HG02759 (cell line): ENCODE measurements around the gene NEDD4L.
"Not testable (repeated sequence)": the region's sequence is repeated elsewhere in the genome, so short reads cannot be mapped to it uniquely, and the experiment has no call there.

Experiments used
- ATAC-seq: cut with Tn5 transposase; IDR thresholded peaks from one replicate; pipeline ENCODE4 v1.9.1; 2021; ENCODE audit warnings: mild to moderate bottlenecking, moderate library complexity; ENCODE audit not compliant: unreplicated experiment

Gene NEDD4L

DNA sequence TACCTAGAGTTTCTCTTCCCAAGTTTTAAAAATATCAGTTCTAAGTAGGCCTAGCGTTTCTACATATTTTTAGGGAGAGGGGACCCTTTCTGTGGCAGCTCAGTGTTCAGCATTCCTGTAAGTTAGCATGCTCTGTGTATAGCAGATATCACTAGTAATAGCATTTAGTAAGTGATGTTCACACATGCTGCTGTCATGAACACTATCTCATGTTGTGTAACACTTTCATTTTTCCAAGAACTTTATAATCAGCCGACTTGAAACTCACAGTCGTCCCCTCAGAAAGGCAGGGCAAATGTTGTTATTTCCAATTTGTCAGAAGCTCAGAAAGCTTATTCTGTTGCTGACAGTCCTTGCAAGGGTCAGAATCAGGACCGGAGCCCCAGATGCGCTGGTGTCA is 317.2 kb downstream of the NEDD4L start:
- ATAC-seq: no peak

GRCh38 chr18:58362027-58362575 is 318.1 kb downstream of the NEDD4L start:
- ATAC-seq: peak; percentile 45

GRCh38 chr18:58362829-58363271 is 318.8 kb downstream of the NEDD4L start:
- no peak for ATAC-seq

DNA sequence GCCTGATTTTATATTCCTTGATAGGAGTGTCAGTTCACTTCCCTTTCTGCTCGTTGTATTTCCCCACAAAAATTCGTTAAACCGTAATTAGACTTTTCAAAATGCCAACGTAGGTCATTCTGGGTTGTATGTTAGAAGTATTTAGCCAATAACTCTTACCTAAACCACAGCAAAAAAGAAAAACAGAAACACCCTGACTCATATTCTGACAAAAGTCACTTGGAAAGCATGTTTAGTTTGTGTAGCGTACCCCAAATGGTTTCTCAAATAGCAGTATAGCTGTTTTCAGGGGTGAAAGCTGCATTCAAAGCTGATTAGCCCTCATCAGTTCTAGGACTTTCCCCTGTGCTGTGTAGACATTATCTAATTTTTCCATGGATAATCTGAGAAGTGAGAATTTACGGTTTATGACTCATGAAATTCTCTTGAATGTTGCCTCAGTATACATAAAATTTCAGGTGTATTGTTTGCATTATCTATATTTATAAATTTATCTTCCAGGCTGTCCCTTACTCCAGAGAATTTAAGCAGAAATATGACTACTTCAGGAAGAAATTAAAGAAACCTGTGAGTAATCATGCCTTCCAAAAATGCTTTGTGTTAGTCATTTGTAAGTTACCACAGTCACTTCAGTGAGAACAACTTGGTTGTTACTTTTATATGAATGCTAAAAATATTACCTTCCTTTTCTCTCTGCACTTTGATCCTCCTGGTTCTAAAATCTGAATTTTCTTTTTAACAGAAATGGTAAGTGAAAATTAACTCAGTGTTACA is 319.9 kb downstream of the NEDD4L start:
- no peak for ATAC-seq

GRCh38 chr18:58364876-58365528 is 321.0 kb downstream of the NEDD4L start:
- no peak for ATAC-seq

GRCh38 chr18:58367425-58368140 is 323.6 kb downstream of the NEDD4L start:
- peak; percentile 64 for ATAC-seq

DNA sequence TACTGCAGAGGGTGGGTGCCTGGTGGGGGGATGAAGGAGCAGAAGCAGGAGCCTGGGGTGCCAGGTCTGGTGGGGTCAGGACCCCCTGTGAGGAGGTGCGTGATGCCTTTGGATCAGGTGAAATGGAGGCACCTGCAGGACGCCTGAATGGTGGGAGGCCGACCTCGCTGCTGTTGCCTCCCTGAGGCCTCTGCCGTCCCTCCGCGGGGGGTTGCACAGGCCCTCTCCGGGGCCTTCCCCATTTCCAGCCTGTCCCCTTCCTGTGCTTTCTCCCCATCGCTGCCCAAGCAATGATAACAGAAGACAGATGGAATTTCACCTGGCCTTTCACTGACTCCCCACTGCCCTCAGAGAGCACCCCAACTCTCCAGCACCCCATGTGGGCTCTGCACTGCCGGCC is 325.6 kb downstream of the NEDD4L start:
- no peak for ATAC-seq

DNA sequence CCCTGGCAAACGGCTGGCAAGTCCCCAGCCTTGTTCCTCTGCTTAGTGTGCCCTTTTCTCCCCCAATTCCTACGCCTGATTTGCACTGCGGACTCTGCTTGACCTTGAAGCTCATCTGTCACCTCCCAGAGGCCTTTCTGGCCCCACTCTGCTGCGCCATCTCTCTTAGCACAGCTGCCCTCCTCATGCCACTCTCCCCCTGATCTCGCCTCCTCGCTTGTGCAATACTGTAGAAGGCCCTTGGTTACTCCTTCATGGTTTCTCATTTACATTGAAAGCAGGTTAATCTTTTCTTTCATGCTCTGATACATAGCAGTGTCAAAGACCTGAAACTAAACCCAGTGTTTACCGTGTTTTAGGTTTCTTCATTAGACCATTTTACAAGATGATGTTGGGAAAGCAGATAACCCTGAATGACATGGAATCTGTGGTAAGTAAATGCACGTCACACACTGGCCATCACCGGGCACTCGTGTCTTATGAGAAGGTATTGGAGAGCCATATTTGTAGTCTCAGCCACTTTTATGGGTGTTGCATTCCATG is 326.1 kb downstream of the NEDD4L start:
- ATAC-seq: no peak

- ATAC-seq: no peak
These were observed 326.6 kb downstream of the NEDD4L start for GRCh38 chr18:58370612-58371011.

DNA sequence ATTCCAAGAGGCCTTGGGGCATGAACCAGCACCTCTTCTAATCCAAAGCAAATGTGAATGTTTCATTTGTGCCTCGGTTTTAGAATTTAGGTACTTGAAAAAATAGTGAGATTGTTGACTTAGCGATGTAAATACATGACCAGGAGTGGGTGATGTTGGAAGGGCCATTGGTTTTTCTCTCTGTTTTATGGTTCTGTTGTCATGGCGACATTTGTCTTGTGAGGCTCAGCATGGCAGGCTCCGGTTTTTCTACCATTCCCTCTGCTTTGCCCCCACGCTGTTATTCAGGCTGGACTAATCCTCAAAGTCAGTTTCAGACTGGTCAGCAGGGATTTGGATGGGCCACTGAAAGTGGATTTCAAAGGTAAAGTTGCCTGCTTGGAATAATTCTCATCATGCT is 329.5 kb downstream of the NEDD4L start:
- ATAC-seq: no peak

- no peak for ATAC-seq
These were observed 331.0 kb downstream of the NEDD4L start for GRCh38 chr18:58375051-58375450.

- no peak for ATAC-seq
These were observed 334.7 kb downstream of the NEDD4L start for GRCh38 chr18:58378411-58379379.

GRCh38 chr18:58379443-58379842 is 335.4 kb downstream of the NEDD4L start:
- ATAC-seq: no peak

DNA sequence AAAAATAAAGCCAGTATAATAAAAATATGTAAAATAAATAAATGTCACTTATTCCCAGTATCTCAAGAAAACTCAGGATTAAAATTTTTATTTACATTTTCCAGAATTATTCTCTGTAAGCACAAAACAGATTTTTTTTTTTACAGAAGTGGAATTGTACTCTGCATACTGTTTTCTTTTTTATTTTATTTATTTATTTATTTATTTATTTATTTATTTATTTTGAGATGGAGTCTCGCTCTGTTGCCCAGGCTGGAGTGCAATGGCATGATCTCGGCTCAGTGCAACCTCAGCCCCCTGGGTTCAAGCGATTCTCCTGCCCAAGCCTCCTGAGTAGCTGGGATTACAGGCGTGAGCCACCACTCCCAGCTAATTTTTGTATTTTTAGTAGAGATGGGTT is 336.1 kb downstream of the NEDD4L start:
- ATAC-seq: not testable (repeated sequence)

DNA sequence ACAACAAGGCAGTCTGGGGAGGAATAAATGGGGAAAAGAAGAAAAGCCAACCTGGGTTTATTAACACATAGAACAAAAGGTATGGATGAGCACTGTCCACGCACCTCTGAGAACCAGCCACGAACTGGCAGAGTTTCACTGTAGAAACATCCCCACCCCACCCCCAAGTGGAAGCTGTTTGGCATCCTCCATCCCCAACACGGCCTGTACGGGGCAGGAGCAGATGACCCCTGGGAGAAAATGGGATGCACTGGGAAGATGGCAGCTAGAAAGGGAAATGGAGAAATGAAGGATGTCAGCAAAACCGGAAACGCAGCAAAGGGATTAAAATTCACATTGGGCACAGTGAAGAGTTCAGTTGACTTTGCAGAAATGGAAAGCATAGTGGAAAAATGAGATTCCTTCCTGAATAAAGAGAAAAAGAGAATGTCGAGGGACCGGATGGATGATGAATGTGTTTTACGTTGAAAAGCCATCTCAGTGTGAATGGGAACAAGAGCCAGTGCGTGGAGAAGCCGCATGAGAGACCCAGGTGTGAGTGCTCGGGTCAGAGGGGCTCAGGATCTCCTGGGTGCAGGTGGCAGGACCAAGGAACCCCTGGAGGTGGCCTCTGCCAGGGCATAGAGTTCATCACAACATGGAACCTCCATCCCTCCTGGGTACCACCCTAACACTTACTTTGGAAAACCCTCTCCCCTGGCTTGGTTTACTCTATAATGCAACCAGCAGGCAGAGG is 337.8 kb downstream of the NEDD4L start:
- no peak for ATAC-seq

- no peak for ATAC-seq
These were observed 338.4 kb downstream of the NEDD4L start for GRCh38 chr18:58382446-58382845.

GRCh38 chr18:58385472-58385871 is 341.4 kb downstream of the NEDD4L start:
- no peak for ATAC-seq

DNA sequence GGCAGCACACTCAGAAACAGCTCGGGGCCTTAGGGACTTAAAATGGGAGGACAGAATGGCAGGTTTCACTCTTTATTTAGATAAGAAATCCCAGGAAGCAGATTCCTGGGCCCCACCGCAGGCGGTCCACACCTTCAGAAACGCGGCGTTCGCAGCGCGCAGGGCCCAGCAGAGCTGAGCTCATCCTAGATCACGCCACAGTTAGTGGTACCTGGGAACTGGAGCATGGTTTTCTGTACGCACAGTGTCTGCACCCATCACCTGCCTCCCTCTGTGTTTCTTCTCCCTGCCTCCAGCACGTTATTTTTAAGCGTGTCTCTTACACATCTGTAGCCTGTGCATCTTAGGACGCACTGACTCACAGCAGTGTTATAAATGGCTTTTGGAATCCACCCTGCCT is 342.8 kb downstream of the NEDD4L start:
- no peak for ATAC-seq

GRCh38 chr18:58387716-58388115 is 343.7 kb downstream of the NEDD4L start:
- no peak for ATAC-seq
